H1 (cell line): Measurements from ENCODE around the gene CENPB.

Source experiments
- SP1 ChIP-seq: IDR thresholded peaks from 2 replicates; pipeline ENCODE4 v1.6.1; 2011; ENCODE audit warnings: low read depth, low read length
- TF ChIP-seq, protein P1 (sequence below): IDR thresholded peaks from 2 replicates; pipeline ENCODE4 v1.6.1; 2012; ENCODE audit warnings: low read length, inconsistent platforms
- TF ChIP-seq, protein P2 (sequence below), 3 experiments: IDR thresholded peaks; 1 replicate in 2 of 3; 2 replicates in 1 of 3; pipeline versions ENCODE4 v1.5.1 to v1.6.1; 2011; ENCODE audit warnings: low read length in 3 of 3, mild to moderate bottlenecking in 3 of 3, inconsistent platforms in 2 of 3, low read depth in 1 of 3, moderate library complexity in 1 of 3; ENCODE audit not compliant: insufficient read depth in 1 of 3; ENCODE audit errors: control extremely low read depth in 1 of 3

DNA sequence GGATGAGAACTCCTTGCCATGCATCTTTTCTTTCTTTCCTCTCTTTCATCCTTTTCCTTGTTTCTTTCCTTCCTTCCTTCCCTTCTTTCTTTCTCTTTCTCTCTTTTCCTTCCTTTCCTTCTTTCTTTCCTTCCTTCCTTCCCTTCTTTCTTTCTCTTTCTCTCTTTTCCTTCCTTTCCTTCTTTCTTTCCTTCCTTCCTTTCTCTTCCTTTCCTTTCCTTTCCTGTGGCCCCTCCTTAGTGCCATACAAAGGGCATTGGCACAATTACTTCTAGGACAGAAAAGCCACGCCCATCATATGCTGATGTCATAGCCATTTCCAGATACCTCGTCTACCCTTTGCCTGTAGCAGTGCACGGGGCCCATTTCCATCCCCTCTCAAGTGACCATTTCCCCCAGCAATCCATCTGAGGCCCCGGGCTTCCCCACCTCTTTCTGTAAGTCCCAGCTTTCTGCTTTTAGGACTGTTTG is 2.2 kb upstream of the CENPB start:
- TF ChIP-seq, protein P1, sequence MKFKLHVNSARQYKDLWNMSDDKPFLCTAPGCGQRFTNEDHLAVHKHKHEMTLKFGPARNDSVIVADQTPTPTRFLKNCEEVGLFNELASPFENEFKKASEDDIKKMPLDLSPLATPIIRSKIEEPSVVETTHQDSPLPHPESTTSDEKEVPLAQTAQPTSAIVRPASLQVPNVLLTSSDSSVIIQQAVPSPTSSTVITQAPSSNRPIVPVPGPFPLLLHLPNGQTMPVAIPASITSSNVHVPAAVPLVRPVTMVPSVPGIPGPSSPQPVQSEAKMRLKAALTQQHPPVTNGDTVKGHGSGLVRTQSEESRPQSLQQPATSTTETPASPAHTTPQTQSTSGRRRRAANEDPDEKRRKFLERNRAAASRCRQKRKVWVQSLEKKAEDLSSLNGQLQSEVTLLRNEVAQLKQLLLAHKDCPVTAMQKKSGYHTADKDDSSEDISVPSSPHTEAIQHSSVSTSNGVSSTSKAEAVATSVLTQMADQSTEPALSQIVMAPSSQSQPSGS, result no peak
- TF ChIP-seq, protein P2, sequence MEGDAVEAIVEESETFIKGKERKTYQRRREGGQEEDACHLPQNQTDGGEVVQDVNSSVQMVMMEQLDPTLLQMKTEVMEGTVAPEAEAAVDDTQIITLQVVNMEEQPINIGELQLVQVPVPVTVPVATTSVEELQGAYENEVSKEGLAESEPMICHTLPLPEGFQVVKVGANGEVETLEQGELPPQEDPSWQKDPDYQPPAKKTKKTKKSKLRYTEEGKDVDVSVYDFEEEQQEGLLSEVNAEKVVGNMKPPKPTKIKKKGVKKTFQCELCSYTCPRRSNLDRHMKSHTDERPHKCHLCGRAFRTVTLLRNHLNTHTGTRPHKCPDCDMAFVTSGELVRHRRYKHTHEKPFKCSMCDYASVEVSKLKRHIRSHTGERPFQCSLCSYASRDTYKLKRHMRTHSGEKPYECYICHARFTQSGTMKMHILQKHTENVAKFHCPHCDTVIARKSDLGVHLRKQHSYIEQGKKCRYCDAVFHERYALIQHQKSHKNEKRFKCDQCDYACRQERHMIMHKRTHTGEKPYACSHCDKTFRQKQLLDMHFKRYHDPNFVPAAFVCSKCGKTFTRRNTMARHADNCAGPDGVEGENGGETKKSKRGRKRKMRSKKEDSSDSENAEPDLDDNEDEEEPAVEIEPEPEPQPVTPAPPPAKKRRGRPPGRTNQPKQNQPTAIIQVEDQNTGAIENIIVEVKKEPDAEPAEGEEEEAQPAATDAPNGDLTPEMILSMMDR (IDR thresholded peaks at IDR 0.05; ENCODE audit: control extremely low read depth in 1 of 3, insufficient read depth in 1 of 3, low read depth in 1 of 3, low read length in 3 of 3), result no peak
- TF ChIP-seq SP1, result no peak
